Natural killer cell (primary cell): Measurements from ENCODE around the gene TRIP13. TPM values are rescaled to one million over a fixed set of nuclear protein-coding genes. Genes with fewer than 3 reads are reported as not detected.

Source experiments
- ATAC-seq, 3 donors: fragments of 150-1000 bp in 2 of 3; fragments of 200-7000 bp in 1 of 3; cut with Tn5 transposase; 1 replicate in 1 of 3; 2 replicates in 2 of 3; pipeline ENCODE4 v1.10.0; 2021; ENCODE audit warnings: mild to moderate bottlenecking in 2 of 3, moderate library complexity in 2 of 3
- DNase-seq, 2 donors: peaks; one replicate each; pipeline versions ENCODE4 v3.0.0 to v3.0.0-alpha.2; 2013 to 2021; ENCODE audit warnings: mixed read lengths in 1 of 2
- H3K27ac ChIP-seq: one replicate; pipeline ENCODE4 v1.5.1; 2013; ENCODE audit warnings: mild to moderate bottlenecking, low read length
- H3K27me3 ChIP-seq: one replicate; pipeline ENCODE4 v1.6.1; 2013; ENCODE audit warnings: low read length; ENCODE audit not compliant: control insufficient read depth, insufficient read depth
- H3K36me3 ChIP-seq: one replicate; pipeline ENCODE4 v1.6.1; 2013; ENCODE audit warnings: low read length; ENCODE audit not compliant: control insufficient read depth, insufficient read depth
- H3K4me1 ChIP-seq: one replicate; pipeline ENCODE4 v1.6.1; 2013; ENCODE audit warnings: low read length; ENCODE audit not compliant: control insufficient read depth, insufficient read depth
- H3K4me3 ChIP-seq: one replicate; pipeline ENCODE4 v1.5.1; 2013; ENCODE audit warnings: low read length
- H3K9me3 ChIP-seq: one replicate; pipeline ENCODE4 v1.6.1; 2013; ENCODE audit warnings: low read length; ENCODE audit not compliant: control insufficient read depth, insufficient read depth
- H3K27ac Mint-ChIP-seq, 2 donors: one replicate each; pipeline ENCODE4 v1.8.0; 2022; ENCODE audit warnings: mild to moderate bottlenecking in 2 of 2, mixed read lengths in 2 of 2, moderate library complexity in 1 of 2
- H3K27me3 Mint-ChIP-seq, 2 donors: one replicate each; pipeline ENCODE4 v1.8.0; 2022; ENCODE audit warnings: low read depth in 2 of 2, mixed read lengths in 2 of 2
- H3K36me3 Mint-ChIP-seq: one replicate; pipeline ENCODE4 v1.8.0; 2022; ENCODE audit warnings: mixed read lengths
- H3K4me1 Mint-ChIP-seq, 2 donors: one replicate each; pipeline ENCODE4 v1.8.0; 2022; ENCODE audit warnings: mixed read lengths in 2 of 2
- H3K4me3 Mint-ChIP-seq: one replicate; pipeline ENCODE4 v1.8.0; 2022; ENCODE audit warnings: mild to moderate bottlenecking, moderate library complexity, mixed read lengths
- H3K9me3 Mint-ChIP-seq, 2 donors: one replicate each; pipeline ENCODE4 v1.8.0; 2022; ENCODE audit warnings: mixed read lengths in 2 of 2
- CTCF ChIP-seq: fragments of 200-600 bp; IDR thresholded peaks from one replicate; pipeline ENCODE4 v1.8.0; 2022; ENCODE audit warnings: antibody characterized with exemption
- WGBS: methylation state at CpG from one replicate; pipeline ENCODE4 v1.1.7; 2013; ENCODE audit warnings: missing lambda C conversion rate; ENCODE audit not compliant: insufficient coverage; 5-methylcytosine and 5-hydroxymethylcytosine counted together
- intact Hi-C: fragments of 100-400 bp; cut with micrococcal nuclease; formaldehyde crosslinking; loops from one replicate; pipeline ENCODE4 v1.14.2; 2022
- total RNA-seq, 4 donors: library from RNA; stranded (reverse); fragments of 120-200 nt in 1 of 4; gene quantifications; one replicate each; pipeline versions ENCODE4 v1.2.3 to v1.2.4, GENCODE V29; 2013 to 2022

Gene TRIP13
- total RNA-seq, 3 donors from 2014 or later (not counting 1 experiment from before 2014, with no cell fraction given) = 0.45 to 0.57 (median 0.56) TPM

- no peak for TF ChIP-seq CTCF
- H3K36me3 ChIP-seq = no peaks in the 10 kb centered on the region
- intact Hi-C loops = no loop called here
- ATAC-seq = no peak
- no peak overlapping the region for H3K27ac ChIP-seq
- H3K9me3 ChIP-seq = no peaks in the 10 kb centered on the region
- peaks cover 35 to 43% of the 10 kb centered on the region in 2 donors for H3K27me3 Mint-ChIP-seq
- no peaks in the 10 kb centered on the region for H3K9me3 Mint-ChIP-seq
- no peak for DNase-seq
- H3K4me3 ChIP-seq = no peak overlapping the region
- peaks cover 3% of the 10 kb centered on the region for H3K4me1 ChIP-seq
- H3K27me3 ChIP-seq = peaks cover 2% of the 10 kb centered on the region
- H3K4me3 Mint-ChIP-seq = no peak overlapping the region
- H3K4me1 Mint-ChIP-seq = peaks cover 0 to 9% of the 10 kb centered on the region in 2 donors
- H3K27ac Mint-ChIP-seq = no peak overlapping the region
- H3K36me3 Mint-ChIP-seq = no peaks in the 10 kb centered on the region
- 82% methylated on average over 6 of the region's 6 CpGs for WGBS
Observed at GRCh38 chr5:944621-944927, 51.9 kb downstream of the TRIP13 start.

- peaks cover 0 to 9% of the 10 kb centered on the region in 2 donors for H3K4me1 Mint-ChIP-seq
- DNase-seq (no peak), ATAC-seq (no peak)
- no peak overlapping the region for H3K4me3 Mint-ChIP-seq
- Histone ChIP-seq H3K27ac (no peak overlapping the region), H3K27me3 (peaks cover 2% of the 10 kb centered on the region), H3K4me1 (peaks cover 3% of the 10 kb centered on the region), H3K36me3 (no peaks in the 10 kb centered on the region), H3K9me3 (no peaks in the 10 kb centered on the region), H3K4me3 (no peak overlapping the region)
- H3K9me3 Mint-ChIP-seq = no peaks in the 10 kb centered on the region
- no peak overlapping the region for H3K27ac Mint-ChIP-seq
- H3K36me3 Mint-ChIP-seq = no peaks in the 10 kb centered on the region
- intact Hi-C loops = no loop called here
- TF ChIP-seq CTCF = no peak
- H3K27me3 Mint-ChIP-seq = peaks cover 41 to 48% of the 10 kb centered on the region in 2 donors
- 57% methylated on average over 12 of the region's 12 CpGs for WGBS
Observed at GRCh38 chr5:944992-945685, 52.5 kb downstream of the TRIP13 start.

- TF ChIP-seq CTCF = no peak
- Mint-ChIP-seq H3K4me1 (peaks cover 0 to 9% of the 10 kb centered on the region in 2 donors), H3K9me3 (no peaks in the 10 kb centered on the region), H3K4me3 (no peak overlapping the region), H3K27me3 (peaks cover 46 to 53% of the 10 kb centered on the region in 2 donors), H3K36me3 (no peaks in the 10 kb centered on the region), H3K27ac (no peak overlapping the region)
- H3K36me3 ChIP-seq = no peaks in the 10 kb centered on the region
- H3K27me3 ChIP-seq = peaks cover 2% of the 10 kb centered on the region
- H3K4me3 ChIP-seq = no peak overlapping the region
- no peak for DNase-seq
- intact Hi-C loops = no loop called here
- no peak for ATAC-seq
- H3K27ac ChIP-seq = no peak overlapping the region
- H3K4me1 ChIP-seq = peaks cover 3% of the 10 kb centered on the region
- H3K9me3 ChIP-seq = no peaks in the 10 kb centered on the region
- 31% methylated on average over 24 of the region's 24 CpGs for WGBS
Observed at GRCh38 chr5:945691-946551, 53.2 kb downstream of the TRIP13 start.
